GM19043 (cell line): ENCODE results near the gene DLL1.

Experiments
- ATAC-seq: cut with Tn5 transposase; IDR thresholded peaks from one replicate; pipeline ENCODE4 v1.9.1; 2021; ENCODE audit warnings: low read depth; ENCODE audit not compliant: unreplicated experiment

DLL1 gene

DNA sequence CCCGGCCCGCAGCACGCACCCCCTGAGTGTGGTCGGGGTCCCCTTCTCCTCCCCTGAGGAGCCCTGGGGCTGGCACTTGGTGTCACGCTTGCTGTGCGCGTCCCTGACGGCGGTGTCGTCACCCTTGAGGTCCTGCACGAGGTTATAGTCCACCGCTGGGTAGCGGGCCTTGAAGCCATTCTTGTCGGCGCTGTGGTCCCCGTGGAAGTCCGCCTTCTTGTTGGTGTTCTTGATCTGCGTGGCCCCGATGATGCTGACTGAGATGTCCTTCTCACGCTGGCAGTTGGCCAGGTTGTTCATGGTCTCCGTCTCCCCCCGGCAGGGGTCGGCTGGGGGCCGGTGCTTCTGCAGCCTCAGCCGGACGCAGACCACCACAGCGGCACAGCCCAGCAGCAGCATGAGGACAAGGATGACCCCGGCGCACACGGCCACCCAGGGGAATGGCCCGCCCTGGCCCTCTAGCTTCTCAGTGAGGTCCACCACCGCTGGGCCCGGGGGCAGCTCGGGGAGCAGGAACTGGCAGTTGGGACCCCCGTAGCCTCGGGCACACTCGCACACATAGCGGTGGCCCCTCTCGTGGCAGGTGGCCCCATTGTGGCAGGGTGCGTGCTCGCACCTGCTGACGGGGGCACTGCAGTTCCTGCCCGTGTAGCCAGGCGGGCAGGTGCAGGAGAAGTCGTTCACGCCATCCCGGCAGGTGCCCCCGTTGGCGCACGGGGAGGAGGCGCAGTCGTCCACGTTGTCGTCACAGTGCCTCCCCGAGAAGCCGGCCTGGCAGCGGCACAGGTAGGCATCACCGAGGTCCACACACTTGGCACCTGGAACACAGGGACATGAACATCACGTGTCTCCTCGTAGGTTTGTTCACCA is 7.4 kb downstream of the DLL1 start:
- no peak for ATAC-seq

DNA sequence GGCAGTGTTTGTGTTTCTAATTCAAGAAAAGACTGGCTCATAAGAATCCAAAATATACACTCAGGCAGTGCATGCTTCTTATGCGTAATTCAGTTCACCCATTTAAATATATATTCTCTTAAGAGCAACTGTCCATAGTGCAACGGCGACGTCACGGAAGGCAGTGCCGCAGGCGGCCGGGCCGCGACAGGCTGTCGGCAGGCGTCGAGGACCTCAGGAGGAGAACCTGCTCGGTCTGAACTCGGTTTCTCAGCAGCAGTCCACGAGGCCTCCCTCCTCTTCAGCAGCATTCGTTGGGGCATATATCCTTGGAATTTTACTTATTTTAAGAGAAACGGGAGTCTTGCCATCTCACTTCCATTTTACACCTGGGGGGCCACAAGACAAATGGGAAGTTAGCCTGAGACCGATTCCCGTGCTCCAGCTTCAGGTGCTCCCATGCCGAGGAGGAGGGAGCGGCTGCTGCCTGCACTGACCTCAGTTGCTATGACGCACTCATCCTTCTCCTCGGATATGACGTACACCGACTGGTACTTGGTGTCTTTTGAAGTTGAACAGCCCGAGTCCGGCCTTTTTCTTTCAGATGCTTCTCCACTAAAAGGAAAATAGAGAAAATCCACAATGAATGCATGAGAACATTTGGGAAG is 8.2 kb downstream of the DLL1 start:
- ATAC-seq: no peak

DNA sequence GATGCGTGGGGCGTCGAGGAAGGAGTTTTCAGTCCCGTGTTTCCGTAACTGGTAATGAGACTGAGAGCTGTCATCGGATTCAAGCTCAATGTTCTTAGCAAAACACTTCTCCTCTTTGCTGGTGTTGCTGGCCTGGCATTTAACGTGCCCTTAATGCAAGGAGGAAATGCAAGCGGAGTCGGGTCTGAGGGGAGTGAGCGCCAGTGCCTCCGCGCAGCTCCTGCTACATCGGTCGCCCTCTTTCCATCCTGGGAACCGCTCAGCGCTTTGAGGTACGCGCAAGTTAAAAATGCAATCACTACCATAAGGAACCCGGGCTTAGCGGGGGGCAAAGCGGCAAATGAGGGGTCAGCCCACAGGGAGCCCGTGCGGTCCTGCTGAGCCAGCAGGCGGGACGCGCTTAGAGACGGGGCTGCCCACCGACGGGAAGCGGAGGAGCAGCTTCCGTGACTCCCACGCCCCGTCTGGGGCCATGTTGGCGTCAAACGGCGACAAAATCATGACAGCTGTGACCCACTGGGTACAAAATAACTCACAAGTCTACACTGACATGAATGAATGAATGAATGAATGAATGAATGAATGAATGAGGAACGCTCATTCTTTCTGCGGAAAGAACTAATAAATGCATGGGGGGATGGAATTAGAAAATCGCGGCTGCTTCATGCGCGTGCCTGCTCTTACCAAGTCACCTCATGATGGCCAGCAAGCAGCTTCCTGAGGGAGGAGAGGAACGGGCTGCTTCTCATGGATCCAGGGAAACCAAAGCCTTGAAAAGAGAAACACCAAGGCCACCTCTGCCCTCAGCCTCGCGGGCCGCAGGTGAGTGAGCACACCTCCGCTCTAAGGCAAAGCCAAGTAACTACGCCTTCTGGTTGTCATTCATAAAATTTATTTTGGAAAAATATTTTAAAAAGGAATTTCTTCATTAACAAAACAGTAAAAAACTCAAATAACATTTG is 9.3 kb downstream of the DLL1 start:
- no peak for ATAC-seq

DNA sequence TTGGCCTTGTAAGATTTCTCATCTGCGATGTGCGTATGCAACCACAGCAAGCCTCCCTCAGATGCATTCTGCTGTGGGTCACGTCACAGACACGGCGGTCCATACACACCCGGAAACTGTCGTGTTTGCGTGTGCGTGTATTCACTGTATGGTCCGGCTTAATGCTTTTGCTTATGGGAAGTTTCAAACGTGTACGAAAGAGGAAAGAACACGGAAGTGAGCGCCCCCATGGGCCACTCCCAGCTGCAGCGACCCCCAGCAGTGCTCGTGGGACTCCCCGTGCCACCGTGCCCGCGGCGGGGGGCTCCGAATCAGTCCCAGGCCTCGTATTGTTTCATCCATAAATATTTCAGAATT is 10.2 kb downstream of the DLL1 start:
- ATAC-seq: no peak

DNA sequence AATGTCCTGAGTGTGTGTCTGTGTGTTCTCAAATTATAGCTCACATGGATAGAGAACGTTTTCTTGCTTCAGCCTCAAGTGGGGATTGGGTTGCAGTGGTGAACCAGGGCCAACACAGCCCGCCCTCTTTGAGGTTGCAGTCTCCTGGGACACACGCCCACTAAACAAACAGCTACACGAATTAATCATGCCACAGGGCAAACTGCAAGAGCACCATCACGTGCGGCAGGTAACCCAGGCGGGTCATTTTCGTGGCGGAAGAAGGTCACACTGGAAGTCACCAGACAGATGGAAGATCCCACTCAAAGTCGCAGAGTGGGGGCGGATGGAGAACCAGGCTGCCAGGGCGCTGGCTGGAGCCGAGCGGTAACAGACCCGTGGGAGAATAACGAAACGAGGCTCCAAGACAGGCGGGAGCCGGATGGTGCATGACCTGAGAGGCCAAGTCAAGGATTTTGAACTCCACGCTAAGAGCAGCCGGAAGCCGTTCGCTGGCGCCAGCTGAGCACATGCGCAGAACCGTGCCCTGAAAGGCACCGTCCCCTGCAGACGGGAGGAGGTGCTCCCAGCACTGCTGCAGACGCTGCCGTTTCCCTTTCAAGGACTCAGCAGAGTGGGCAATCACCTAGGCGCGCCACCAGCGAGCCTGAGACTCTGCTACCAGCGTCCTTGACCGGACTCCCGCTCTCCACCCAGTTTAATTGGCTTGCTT is 10.7 kb downstream of the DLL1 start:
- no peak for ATAC-seq

DNA sequence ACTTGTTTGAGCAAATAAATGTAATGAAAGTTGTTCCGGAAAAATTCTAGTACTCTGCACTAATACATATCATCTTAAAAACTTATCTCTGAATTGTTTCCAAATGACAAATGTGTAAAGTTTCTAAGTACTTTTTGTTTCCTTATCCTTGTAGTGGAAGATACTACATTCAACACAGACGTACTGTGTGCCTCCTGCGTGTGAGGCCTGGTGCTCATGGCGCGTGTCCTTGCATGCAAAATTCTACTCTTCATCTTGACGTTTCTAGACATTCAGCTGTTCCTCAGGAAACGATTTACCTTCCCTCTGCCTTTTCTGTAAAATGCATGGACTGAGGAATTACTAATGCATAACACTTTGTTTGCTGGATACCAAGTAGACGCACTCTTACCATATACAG is 11.5 kb downstream of the DLL1 start:
- no peak for ATAC-seq

DNA sequence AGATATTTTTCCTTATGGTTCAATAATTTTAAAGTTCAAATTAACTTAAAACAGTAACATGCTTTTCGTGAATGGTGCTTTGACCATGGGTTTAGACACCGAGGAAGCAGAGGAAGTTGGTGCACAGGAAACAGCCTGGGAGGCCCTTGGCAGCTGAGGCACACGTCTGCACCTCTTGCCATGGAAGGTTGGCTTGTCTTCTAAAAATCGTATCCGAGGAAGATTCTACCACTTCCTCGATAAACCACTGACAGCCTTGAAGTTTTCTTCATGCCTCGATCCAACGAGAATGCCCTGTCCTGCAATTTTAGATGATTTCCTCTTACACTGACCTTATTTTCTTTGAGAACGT is 12.2 kb downstream of the DLL1 start:
- ATAC-seq: no peak

DNA sequence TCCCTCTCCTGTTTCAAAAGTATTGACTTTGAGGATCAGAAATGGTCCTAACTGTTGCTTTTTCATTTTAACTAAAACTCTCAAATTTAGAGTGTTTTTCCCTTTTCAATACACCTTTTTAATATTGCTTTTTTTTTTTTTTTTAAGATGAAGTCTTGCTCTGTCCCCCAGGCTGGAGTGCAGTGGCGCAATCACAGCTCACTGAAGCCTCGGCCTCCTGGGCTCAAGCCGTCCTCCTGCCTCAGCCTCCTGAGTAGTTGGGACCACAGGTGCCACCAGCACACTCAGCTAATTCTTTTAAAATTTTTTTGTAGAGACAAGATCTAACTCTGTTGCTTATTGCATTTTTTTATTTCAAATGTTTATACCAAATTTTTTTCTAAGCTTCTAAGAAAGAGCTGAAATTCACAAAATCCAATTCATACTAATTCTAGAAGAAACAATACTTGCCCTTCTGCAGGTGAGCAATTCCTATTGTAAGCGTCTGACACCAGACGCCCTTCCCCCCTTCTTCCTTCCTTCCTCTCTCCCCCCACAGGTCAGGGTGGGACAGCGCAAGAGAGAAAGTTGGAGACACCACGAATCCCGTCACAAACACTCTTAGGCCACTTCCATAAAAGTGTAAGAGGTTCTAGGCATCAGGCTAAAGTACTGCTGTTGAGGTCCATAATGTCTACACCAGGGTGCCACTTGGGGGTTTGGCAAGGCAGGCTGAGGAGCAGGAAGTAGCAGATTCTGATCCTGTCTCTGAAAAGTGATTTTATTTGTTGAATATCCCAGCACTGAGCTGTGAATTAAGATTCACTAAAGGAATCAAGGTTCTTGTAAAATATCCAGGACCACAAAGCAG is 12.8 kb downstream of the DLL1 start:
- ATAC-seq: no peak

DNA sequence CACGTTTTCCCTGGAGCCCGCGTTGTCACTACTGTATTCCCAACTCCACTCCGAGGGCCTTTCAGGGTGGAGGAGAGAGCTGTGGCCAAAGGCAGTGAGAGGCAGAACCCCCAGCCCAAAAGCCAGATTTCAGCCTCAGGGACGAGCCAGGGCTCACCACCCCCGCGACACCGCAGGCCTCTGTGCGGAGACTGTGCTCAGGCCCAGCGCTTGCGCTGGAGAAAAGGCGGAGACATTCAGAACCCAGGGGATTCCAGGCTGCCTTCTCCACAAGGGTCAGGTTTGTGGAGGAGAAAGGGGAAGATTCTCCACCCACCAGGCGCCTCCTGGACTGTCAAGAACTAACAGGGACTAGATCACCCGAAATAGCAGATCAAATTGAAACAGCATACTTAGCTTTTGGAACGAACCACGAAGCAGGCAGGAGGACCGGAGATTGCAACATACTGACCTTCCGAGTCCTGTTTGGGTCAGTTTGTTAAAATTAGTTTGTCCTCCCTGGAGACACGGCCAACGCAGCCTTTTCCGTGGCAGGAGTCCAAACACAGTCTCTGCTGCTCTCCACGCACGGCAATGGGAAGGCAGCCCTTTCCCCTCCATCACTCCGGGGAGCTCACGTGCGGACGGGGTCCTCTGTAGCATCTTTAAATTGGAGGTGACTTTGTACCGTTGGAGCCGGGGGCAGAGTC is 14.4 kb downstream of the DLL1 start:
- no peak for ATAC-seq

DNA sequence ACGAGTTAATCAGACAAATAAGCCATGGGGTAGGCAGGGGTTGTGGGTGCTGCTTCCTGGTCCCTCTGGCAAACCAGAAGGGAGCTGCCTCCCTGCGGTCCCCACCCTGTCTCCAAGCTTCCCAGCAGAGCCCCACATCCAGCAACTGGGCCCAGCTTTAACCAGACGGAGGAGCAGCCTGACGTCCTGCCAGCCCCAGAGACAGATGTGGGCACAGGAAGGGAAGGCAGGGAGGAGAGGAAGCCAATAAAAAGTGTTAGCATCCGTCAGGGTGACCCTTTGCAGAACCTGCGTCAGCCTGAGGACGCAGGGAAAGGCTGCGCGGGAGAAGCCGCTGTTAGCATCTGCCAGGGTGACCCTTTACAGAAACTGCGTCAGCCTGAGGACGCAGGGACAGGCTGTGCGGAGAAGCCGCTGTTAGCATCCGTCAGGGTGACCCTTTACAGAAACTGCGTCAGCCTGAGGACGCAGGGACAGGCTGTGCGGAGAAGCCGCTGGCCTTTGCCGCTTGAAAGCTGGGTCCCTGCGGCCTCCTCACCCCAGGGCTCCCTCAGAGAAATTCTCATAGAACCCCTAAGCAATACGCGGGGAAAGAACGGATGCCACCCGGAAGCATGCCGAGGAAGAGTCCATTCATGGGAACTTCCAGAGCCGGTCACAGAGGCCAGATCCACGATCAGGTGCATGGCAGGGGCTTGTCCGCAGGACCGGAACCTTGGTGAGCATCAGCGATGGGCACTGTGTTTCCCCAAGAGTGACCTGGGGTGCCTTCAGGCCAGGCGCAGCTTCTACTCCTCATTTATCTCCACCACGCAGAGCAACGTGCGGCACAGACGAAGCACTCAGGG is 15.9 kb downstream of the DLL1 start:
- ATAC-seq: no peak

DNA sequence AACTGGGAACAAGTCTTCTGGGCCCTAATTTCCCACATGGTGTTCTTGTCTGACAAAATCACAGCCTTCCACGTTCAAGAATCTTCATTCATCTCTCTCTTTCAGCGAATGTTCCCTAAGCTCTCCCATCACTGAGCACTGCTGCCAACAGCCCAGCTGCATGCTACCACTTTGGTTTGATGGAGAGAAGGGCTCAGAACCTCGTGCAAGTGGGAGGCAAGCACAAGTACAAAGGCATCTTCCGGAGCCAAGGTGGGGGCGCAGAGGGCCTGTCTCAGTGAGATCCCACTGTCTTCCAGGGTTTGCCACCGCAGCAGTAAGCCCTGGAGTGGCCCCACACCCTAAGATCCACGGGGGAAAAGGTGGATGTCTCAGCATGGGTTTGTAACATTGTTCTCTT is 17.2 kb downstream of the DLL1 start:
- no peak for ATAC-seq

DNA sequence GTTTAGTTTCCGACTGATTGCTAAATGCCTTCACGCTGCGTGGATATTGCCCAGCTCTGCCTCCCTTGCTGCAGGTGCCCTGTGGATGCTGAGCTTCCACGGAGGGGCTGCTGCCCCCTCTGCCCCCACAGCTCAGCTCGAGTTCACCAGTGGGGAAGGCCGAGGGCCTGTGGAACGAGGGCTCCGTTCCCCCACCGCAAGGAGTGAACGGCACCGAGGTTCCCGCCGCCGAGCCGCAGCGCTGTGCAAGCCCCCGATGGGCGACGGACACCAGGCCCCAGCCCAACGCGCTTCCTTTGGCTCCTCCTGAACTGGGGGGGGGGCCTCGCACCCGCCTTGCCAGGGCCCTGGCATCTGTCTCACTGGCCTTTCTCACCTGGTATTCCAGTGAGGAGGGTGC is 17.7 kb downstream of the DLL1 start:
- no peak for ATAC-seq

DNA sequence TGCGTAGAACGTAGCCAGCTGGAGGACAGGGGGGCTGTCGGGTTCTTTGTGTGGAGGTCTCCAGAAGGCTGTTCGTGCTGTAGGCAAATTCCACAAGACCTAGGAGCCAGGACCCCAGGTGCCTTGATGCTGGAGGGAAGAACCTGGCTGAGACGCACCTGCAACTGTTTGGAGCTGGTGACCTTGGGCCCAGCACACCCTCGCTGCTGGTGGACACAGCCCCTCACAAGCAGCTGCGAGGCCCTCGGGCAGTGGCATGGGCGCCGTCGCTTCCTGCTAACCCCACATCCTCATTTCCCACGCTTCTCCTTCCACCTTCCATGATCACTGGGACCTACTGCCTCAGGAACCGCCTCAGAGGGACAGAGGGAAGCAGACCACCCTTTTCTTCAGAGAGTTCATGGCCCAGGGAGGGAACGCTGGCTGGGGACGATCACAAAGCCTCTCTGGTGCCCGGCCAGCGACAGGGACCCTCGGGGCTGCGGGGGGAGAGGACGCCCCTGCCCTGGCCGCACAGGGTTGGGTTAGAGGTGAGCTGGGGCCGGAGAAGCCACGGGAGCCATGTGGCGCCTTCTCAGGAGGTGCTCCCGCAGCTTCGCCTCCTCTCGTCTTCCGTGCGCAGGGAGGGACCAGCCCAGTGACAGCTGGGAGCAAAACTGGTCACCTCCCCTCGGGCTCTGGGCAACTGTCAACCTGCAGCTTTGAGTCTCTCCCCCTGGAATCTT is 18.4 kb downstream of the DLL1 start:
- ATAC-seq: no peak

DNA sequence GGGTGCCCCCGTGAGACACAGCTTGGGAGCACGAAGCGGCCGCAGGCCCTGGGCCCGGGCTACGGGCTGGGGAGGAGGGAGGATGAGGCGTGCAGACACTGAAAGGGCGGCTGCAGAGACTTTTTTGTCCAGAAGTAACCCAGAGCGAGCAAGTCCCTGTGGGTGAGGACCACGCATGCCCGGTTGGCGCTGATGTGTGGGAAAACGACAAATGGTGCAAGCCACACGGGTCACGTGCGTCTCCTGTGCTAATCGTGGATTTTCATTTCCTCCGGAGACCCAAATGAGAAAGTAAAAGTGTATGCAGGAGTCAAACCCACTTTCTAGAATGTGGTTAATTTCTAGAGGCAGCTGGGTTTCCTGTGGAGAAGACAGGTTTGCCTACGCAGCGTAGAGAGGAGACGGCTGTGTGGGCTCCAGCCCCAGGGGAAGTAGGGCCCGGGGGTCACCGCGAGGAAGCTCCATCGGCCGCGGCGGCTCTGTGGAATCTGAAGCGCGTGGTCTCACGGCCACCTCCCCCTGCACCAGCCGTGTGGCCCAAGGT is 19.0 kb downstream of the DLL1 start:
- ATAC-seq: peak; percentile 95

DNA sequence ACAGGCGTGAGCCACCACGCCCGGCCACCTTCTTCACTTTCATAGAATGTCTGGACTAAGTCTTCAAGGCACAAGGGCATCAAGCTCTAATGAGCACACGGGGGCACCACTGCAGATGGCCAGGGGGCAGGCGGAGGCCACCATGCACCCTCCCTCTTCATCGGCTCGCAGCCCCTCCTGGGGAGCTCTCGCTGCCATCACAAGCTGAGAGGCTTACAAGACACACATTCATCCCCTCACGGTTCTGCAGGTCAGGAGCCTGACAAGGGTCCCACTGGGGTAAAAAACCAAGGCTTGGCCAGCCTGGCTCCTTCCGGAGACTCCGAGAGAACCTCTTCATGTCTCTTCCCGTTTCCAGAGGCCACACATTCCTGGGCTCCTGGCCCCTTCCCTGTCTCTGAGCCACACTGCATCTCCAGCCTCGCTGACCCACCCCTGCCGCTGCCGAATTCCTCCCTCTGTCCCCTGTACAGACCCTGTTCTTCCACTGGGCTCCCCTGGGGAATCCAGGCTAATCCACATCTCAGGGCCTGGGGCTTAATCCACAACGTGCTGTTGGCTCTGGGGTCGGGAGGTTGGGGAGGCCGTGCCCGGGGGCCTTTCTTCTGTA is 19.8 kb downstream of the DLL1 start:
- no peak for ATAC-seq

DNA sequence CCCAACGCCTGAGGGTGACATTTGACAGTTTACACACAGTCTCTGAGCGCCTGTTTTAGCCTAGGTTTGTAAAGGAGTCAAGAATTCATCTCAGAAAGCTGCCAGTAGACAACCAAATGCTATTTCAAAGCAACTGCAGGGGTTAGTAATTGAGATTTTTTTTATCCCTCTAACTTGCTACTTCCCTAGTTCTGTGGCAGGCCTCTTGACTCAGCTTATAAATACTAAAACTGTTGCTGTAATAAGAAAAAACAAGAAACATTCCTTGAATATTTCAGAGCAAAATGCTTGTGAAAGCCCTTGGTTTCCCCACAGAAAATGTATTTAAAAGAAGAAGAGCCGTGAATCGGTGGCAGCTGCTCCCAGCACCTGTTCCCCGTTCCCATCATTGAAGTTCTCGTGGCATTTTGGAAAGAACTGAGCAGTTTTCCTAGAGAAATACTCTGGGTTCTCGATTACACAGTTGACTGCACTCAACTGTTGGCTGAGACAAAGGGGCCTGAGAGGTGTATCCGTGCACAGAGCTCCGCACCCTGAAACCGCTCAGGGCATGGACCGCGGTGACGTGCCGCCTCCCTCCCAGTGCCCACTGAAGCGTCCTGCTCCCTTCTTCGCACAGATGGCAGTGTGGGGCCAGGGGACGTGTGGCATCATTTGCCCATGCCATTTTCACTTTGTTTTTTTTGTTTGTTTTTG is 20.9 kb downstream of the DLL1 start:
- no peak for ATAC-seq
